HL-60 (cell line): ENCODE data around the gene RAMP3.

Experiments used
- CTCF ChIP-seq: IDR thresholded peaks from one replicate; pipeline ENCODE4 v1.5.1; 2011; ENCODE audit warnings: low read length, control low read depth, inconsistent platforms; ENCODE audit not compliant: insufficient read depth
- GABPA ChIP-seq: IDR thresholded peaks from 2 replicates; pipeline ENCODE4 v1.6.1; 2012; ENCODE audit warnings: low read depth
- POLR2AphosphoS5 ChIP-seq: IDR thresholded peaks from 2 replicates; pipeline ENCODE4 v1.6.1; 2012; ENCODE audit warnings: low read depth

GRCh38 chr7:45155357-45155900 lies 2.2 kb upstream of the RAMP3 start:
- TF ChIP-seq CTCF = no peak
- no peak for TF ChIP-seq GABPA
- TF ChIP-seq POLR2AphosphoS5 = no peak
